ENCODE data around the gene GADD45B. TPM values are rescaled to one million over a fixed set of nuclear protein-coding genes. Genes with fewer than 3 reads are reported as not detected.

The GADD45B gene
- total and polyA plus RNA-seq, 9 donors = 6.3 to 16.4 (median 13.3) TPM

DNA sequence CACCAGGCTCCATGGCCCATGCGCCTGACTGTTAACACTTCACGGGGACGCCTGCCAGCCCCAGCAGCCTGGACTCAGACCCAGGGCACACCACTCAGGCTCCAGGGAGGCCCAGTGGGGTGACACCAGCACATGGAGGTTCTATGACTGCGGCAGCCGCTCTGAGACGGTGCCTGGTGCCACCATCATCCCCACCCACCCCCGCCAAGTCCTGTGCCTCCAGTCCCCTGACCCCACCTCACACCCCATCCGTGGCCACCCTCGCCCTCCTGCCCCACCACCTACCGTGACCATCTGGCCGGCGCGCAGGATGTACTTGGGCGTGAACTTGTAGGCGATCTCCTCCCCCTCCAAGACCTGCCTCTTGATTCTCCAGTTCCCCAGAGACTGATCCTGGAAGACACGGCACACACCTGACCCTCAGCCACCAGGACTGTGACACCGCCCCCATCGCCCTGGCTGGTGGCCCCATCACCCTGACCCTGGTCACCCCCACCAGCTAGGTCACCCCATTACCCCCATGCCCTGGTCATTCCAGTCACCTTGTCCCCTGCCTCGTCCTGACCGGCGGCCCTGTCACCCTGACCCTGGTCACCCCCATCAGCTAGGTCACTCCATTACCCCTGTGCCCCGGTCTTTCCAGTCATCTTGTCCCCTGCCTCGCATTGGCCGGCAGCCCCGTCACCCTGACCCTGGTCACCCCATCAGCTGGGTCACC, 43.6 kb upstream of the GADD45B start:
- no peaks in the 10 kb centered on the region for H3K27me3 ChIP-seq (ENCODE audit: control insufficient read depth, insufficient read depth, low read length)
- no peaks in the 10 kb centered on the region for H3K9me3 ChIP-seq (replicated peaks; ENCODE audit: control insufficient read depth, low read depth, low read length)
- H3K27ac ChIP-seq (ENCODE audit: low read length) = no peak overlapping the region
- peaks cover 52% of the 10 kb centered on the region for H3K36me3 ChIP-seq (ENCODE audit: control insufficient read depth, insufficient read depth, low read length)
- no peak overlapping the region for H3K4me3 ChIP-seq (ENCODE audit: low read length)
- peaks cover 7% of the 10 kb centered on the region for H3K4me1 ChIP-seq (ENCODE audit: control insufficient read depth, insufficient read depth, low read length)
- 89% methylated on average over 22 of the region's 25 CpGs for WGBS (ENCODE audit: insufficient coverage)
- DNase-seq = no peak

- Histone ChIP-seq H3K27me3 (ENCODE audit: control insufficient read depth, insufficient read depth, low read length) (no peaks in the 10 kb centered on the region), H3K4me3 (ENCODE audit: low read length) (no peak overlapping the region), H3K9me3 (replicated peaks; ENCODE audit: control insufficient read depth, low read depth, low read length) (no peaks in the 10 kb centered on the region), H3K4me1 (ENCODE audit: control insufficient read depth, insufficient read depth, low read length) (no peaks in the 10 kb centered on the region), H3K36me3 (ENCODE audit: control insufficient read depth, insufficient read depth, low read length) (peaks cover 65% of the 10 kb centered on the region), H3K27ac (ENCODE audit: low read length) (no peak overlapping the region)
- WGBS (ENCODE audit: insufficient coverage) = 92% methylated on average over 20 of the region's 30 CpGs
- no peak for DNase-seq
Observed at GRCh38 chr19:2433854-2434253, 42.1 kb upstream of the GADD45B start.

DNA sequence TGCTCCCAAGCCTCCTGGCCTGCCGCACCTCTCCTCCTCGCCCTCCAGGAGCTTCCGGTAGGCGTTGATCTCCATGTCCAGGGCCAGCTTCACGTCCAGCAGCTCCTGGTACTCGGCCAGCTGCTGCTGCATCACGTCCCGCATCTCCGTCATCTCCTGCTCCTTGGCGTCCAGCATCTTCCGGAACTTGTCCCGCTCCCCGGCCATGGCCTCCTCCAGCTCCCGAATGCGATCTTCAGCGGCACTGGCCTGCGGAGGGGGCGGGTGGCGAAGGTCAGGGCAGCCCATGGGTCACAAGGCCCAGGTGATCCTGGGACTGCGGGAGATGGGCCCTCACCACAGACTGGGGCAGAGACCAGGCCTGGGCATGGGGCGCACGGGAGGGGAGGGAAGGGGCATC, 41.7 kb upstream of the GADD45B start:
- 90% methylated on average over 22 of the region's 22 CpGs for WGBS (ENCODE audit: insufficient coverage)
- Histone ChIP-seq H3K9me3 (replicated peaks; ENCODE audit: control insufficient read depth, low read depth, low read length) (no peaks in the 10 kb centered on the region), H3K27ac (ENCODE audit: low read length) (no peak overlapping the region), H3K36me3 (ENCODE audit: control insufficient read depth, insufficient read depth, low read length) (peaks cover 68% of the 10 kb centered on the region), H3K27me3 (ENCODE audit: control insufficient read depth, insufficient read depth, low read length) (no peaks in the 10 kb centered on the region), H3K4me1 (ENCODE audit: control insufficient read depth, insufficient read depth, low read length) (no peaks in the 10 kb centered on the region), H3K4me3 (ENCODE audit: low read length) (no peak overlapping the region)
- no peak for DNase-seq

DNA sequence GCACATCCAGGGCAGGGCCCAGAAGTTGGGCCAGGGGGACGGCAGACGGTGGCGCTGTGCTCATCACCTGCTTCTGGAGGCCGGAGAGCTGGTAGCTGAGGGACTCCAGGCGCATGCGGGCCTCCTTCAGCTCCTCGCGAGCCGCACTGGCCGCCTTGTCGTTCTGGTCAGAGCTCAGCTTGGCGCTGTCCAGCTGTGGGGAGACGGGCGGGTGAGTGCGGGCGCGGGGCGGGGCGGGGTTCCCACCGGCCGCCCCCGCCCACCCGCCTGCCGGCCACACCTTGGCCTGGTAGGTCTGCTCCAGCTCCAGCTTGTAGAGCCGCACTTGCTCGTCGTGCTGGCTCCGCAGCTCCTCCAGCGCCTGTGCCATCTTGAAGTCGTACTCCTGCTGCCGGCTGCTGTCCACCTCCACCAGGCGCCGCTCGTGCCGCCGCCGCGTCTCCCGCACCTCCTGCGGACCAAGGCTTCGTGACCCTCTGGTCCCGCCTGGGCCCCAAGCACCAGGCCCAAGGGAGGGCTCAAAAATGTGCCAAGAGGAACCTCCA, 41.1 kb upstream of the GADD45B start:
- Histone ChIP-seq H3K27me3 (ENCODE audit: control insufficient read depth, insufficient read depth, low read length) (no peaks in the 10 kb centered on the region), H3K4me3 (ENCODE audit: low read length) (no peak overlapping the region), H3K4me1 (ENCODE audit: control insufficient read depth, insufficient read depth, low read length) (no peaks in the 10 kb centered on the region), H3K36me3 (ENCODE audit: control insufficient read depth, insufficient read depth, low read length) (peaks cover 69% of the 10 kb centered on the region), H3K9me3 (replicated peaks; ENCODE audit: control insufficient read depth, low read depth, low read length) (no peaks in the 10 kb centered on the region), H3K27ac (ENCODE audit: low read length) (no peak overlapping the region)
- 95% methylated on average over 40 of the region's 42 CpGs for WGBS (ENCODE audit: insufficient coverage)
- no peak for DNase-seq

- Histone ChIP-seq H3K4me1 (ENCODE audit: control insufficient read depth, insufficient read depth, low read length) (no peaks in the 10 kb centered on the region), H3K36me3 (ENCODE audit: control insufficient read depth, insufficient read depth, low read length) (peaks cover 69% of the 10 kb centered on the region), H3K4me3 (ENCODE audit: low read length) (no peak overlapping the region), H3K27ac (ENCODE audit: low read length) (no peak overlapping the region), H3K9me3 (replicated peaks; ENCODE audit: control insufficient read depth, low read depth, low read length) (no peaks in the 10 kb centered on the region), H3K27me3 (ENCODE audit: control insufficient read depth, insufficient read depth, low read length) (no peaks in the 10 kb centered on the region)
- no peak for DNase-seq
- WGBS (ENCODE audit: insufficient coverage) = 94% methylated on average over 19 of the region's 39 CpGs
Observed at GRCh38 chr19:2436384-2436783, 39.5 kb upstream of the GADD45B start.

DNA sequence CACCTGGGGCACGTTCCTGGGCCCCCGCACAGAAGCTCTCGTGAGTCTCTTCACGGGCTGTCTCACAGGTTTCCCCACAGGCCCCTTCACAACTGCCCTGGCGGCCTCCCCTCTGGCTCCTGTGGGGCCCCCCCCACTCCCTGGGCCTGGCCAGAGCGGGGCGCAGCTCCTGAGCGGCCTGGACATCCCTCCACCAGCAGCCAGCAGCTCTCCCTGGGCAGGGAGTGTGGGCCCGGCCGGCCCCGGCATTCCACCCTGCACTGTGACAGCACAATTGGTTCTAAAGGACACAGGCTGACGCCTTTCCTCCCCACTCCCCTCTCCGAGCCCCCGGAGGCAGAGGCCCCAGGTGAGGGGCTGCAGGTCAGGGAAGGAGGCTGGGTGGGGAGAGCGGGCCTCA, 39.0 kb upstream of the GADD45B start:
- Histone ChIP-seq H3K4me3 (ENCODE audit: low read length) (no peak overlapping the region), H3K4me1 (ENCODE audit: control insufficient read depth, insufficient read depth, low read length) (no peaks in the 10 kb centered on the region), H3K27ac (ENCODE audit: low read length) (no peak overlapping the region), H3K27me3 (ENCODE audit: control insufficient read depth, insufficient read depth, low read length) (no peaks in the 10 kb centered on the region), H3K9me3 (replicated peaks; ENCODE audit: control insufficient read depth, low read depth, low read length) (no peaks in the 10 kb centered on the region), H3K36me3 (ENCODE audit: control insufficient read depth, insufficient read depth, low read length) (peaks cover 69% of the 10 kb centered on the region)
- DNase-seq = no peak
- WGBS (ENCODE audit: insufficient coverage) = 91% methylated on average over 12 of the region's 15 CpGs

- Histone ChIP-seq H3K9me3 (replicated peaks; ENCODE audit: control insufficient read depth, low read depth, low read length) (no peaks in the 10 kb centered on the region), H3K4me1 (ENCODE audit: control insufficient read depth, insufficient read depth, low read length) (no peaks in the 10 kb centered on the region), H3K27me3 (ENCODE audit: control insufficient read depth, insufficient read depth, low read length) (no peaks in the 10 kb centered on the region), H3K36me3 (ENCODE audit: control insufficient read depth, insufficient read depth, low read length) (peaks cover 69% of the 10 kb centered on the region), H3K27ac (ENCODE audit: low read length) (no peak overlapping the region), H3K4me3 (ENCODE audit: low read length) (no peak overlapping the region)
- no peak for DNase-seq
- 97% methylated on average over 17 of the region's 20 CpGs for WGBS (ENCODE audit: insufficient coverage)
Observed at GRCh38 chr19:2438178-2438577, 37.7 kb upstream of the GADD45B start.

GRCh38 chr19:2440515-2440914, 35.4 kb upstream of the GADD45B start:
- H3K36me3 ChIP-seq (ENCODE audit: control insufficient read depth, insufficient read depth, low read length) = peaks cover 70% of the 10 kb centered on the region
- H3K27ac ChIP-seq (ENCODE audit: low read length) = no peak overlapping the region
- WGBS (ENCODE audit: insufficient coverage) = 95% methylated on average over 1 of the region's 1 CpG
- H3K27me3 ChIP-seq (ENCODE audit: control insufficient read depth, insufficient read depth, low read length) = no peaks in the 10 kb centered on the region
- no peak for DNase-seq
- no peak overlapping the region for H3K4me3 ChIP-seq (ENCODE audit: low read length)
- H3K4me1 ChIP-seq (ENCODE audit: control insufficient read depth, insufficient read depth, low read length) = peaks cover 9% of the 10 kb centered on the region
- no peaks in the 10 kb centered on the region for H3K9me3 ChIP-seq (replicated peaks; ENCODE audit: control insufficient read depth, low read depth, low read length)

DNA sequence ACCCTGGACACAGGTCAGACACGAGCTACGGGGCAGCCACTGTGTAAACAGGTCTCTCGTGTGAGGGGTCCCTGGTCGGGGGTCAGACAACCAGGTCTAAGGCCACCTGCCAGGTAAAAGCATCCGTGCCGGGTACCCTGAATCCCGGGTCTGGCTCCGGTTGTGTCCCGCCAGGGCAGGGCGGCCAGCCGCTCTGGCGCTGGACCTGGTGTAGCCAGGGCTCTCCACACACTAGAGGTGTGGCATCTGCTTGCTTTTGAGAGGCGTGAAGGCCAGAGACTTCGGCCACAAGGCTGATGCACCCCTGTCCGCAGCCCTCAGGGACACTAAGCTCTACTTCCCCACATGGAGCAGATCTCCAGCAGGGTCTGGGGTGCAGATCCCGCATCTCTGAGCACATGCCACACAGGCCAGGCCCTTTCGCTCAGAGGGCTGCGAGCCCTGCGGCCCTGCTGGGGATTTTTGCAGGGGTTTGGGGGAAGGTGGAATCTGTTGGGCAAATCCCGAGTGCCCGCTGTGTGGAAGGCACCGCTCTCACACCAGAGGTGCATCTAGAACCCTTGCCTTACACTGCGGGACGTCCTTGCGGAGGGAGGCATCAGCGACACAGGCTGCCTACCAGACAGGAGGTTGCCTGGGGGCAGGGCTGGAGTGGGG, 34.7 kb upstream of the GADD45B start:
- Histone ChIP-seq H3K27me3 (ENCODE audit: control insufficient read depth, insufficient read depth, low read length) (no peaks in the 10 kb centered on the region), H3K27ac (ENCODE audit: low read length) (no peak overlapping the region), H3K4me1 (ENCODE audit: control insufficient read depth, insufficient read depth, low read length) (peaks cover 11% of the 10 kb centered on the region), H3K4me3 (ENCODE audit: low read length) (no peak overlapping the region), H3K36me3 (ENCODE audit: control insufficient read depth, insufficient read depth, low read length) (peaks cover 69% of the 10 kb centered on the region), H3K9me3 (replicated peaks; ENCODE audit: control insufficient read depth, low read depth, low read length) (no peaks in the 10 kb centered on the region)
- no peak for DNase-seq
- WGBS (ENCODE audit: insufficient coverage) = 96% methylated on average over 22 of the region's 26 CpGs

DNA sequence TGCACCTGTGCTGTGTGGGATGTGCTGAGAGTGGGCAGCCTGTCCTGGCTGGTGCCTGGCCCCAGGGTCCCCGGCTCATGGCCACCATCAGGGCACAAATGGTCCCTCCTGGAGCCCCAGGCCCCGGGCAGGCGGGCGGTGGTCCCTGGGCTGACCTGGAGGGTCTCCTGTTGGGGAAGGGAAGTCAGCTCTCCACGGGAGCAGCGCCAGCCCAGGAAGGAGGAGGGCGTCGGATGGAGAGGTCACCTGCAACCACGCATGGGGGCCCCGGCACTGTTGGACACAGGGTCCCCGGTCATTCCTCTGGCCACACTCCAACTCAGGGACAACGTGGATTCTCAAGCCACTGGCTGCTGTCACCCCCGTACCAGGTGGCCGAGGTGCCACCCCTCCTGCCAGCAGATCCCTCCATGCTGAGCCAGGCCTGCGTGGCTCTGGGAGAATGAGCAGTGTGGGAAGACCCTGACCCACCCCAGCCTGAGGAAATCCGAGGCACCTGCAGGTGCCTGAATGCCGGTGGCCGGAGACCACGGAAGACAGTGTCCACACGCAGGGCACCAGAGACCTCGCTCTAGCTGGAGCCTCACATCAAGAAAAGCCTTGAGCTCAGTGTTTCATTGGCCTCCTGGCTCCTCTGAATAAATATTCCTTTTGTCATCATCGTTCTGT, 32.7 kb upstream of the GADD45B start:
- WGBS (ENCODE audit: insufficient coverage) = 88% methylated on average over 19 of the region's 22 CpGs
- no peaks in the 10 kb centered on the region for H3K9me3 ChIP-seq (replicated peaks; ENCODE audit: control insufficient read depth, low read depth, low read length)
- H3K36me3 ChIP-seq (ENCODE audit: control insufficient read depth, insufficient read depth, low read length) = peaks cover 53% of the 10 kb centered on the region
- no peak overlapping the region for H3K27ac ChIP-seq (ENCODE audit: low read length)
- DNase-seq = no peak
- no peaks in the 10 kb centered on the region for H3K27me3 ChIP-seq (ENCODE audit: control insufficient read depth, insufficient read depth, low read length)
- H3K4me1 ChIP-seq (ENCODE audit: control insufficient read depth, insufficient read depth, low read length) = peaks cover 30% of the 10 kb centered on the region
- H3K4me3 ChIP-seq (ENCODE audit: low read length) = no peak overlapping the region
